CD4-positive, alpha-beta T cell treated with Interleukin-4 for 1 hour (primary cell): Measurements from ENCODE around the gene RPL27.
"Not testable (repeated sequence)": the region's sequence is repeated elsewhere in the genome, so short reads cannot be mapped to it uniquely, and the experiment has no call there.

Experiments used
- DNase-seq, 2 donors: peaks; one replicate each; pipeline ENCODE4 v3.0.0-alpha.2; 2020 to 2022

Gene RPL27

DNA sequence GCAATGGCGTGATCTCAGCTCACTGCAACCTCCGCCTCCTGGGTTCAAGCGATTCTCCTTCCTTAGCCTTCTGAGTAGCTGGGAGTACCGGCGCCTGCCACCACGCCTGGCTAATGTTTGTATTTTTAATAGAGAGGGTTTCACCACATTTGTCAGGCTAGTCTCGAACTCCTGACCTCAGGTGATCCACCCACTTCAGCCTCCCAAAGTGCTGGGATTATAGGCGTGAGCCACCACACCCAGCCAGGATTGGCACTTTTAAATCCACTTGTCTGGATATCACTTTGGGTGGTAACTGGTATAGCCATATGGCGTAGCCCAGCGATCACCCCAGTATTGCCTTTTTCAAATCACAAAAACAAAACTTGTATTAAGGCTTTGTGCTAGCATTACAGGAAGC, 4.3 kb upstream of the RPL27 start:
- not testable (repeated sequence) for DNase-seq

DNA sequence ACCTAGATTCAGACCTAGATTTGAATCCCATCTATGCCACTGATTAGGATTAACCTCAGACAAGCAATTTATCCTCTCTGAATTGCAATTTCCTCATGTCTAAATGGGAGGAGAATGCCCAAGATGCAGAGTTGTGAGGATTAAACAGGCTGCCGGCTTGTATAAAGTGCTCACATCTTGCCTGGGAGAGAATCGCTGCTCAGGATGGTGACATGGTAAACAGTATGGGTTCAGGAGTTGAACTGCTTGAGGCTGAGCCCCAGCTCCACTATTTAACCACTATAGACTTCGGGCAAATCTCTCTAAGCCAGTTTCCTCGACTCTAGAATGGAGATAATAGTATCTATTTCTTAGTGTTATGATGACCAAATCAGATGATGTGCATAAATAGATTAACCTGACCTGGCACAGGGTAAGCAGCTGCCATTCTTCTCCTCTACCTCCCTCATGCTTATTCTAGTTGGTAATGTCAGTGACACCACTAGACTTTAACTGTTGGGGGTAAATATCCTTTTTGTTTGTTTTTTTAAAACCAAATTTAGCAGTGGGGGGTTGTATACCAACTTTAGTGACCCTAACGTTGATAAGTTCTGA, 732 bp upstream of the RPL27 start:
- no peak for DNase-seq

DNA sequence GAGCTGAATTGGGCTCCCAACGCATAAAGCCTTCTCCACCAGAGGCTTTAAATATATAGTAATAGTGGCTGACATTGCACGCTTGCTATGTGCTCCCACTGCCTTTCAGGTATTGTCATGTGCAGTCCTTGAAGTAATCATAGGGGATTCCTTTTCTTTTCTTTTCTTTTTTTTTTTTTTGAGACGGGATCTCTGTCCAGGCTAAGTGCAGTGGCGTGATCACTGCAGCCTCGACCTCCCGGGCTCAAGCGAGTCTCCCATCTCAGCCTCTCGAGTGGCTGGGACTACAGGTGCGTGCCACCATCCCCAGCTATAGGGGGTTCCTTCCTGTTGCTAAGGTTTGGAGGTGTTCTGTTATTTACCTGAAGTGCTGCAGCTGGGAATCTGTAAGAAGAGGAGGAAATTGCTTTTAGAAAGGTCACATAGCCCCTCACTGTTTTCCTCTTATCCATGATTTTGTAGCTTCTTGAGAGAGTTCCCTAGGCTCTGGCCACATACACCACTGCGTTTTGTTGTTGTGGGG, 845 bp downstream of the RPL27 start:
- DNase-seq = no peak

DNA sequence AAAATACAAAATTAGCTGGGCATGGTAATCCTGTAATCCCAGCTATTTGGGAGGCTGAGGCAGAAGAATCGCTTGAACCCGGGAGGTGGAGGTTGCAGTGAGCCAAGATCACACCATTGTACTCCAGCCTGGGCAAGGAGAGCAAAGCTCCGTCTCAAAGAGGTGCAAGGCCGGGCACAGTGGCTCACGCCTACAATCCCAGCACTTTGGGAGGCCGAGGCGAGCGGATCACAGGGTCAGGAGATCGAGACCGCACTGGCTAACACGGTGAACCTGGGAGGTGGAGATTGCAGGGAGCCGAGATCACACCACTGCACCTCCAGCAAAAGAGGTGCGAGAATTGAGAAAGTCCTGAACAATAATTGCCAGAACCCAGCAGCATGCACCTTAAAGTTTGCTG, 2.7 kb downstream of the RPL27 start:
- not testable (repeated sequence) for DNase-seq

DNA sequence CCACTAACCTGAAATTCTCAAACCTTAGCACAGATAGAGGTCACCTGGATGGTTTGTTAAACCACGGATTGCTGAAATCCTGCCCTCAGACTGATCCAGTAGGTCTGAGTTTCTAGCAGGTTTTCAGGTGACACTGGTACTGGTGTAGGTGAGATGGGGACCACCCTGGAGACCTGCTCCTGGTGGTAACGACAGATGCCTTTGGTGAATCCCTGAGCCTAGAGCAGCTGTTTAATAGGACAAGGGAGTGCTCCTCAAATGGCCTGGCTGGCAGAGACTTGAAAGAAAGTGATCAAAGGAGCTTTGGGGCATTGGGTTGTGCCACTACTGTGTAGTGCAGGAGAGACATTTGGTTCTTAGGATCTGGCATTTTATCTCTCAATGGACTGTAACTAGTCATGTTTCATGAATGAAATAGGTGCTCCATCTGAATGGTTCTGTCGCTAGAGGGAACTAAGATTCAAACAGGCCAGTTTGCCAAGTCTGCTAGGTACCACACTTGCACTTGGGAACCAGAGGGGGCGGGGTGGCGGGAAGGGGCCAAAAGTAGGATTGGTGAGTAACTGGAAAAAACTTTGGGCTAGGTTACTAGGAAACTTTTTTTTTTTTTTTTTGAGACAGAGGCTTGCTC, 5.4 kb downstream of the RPL27 start:
- DNase-seq = no peak

DNA sequence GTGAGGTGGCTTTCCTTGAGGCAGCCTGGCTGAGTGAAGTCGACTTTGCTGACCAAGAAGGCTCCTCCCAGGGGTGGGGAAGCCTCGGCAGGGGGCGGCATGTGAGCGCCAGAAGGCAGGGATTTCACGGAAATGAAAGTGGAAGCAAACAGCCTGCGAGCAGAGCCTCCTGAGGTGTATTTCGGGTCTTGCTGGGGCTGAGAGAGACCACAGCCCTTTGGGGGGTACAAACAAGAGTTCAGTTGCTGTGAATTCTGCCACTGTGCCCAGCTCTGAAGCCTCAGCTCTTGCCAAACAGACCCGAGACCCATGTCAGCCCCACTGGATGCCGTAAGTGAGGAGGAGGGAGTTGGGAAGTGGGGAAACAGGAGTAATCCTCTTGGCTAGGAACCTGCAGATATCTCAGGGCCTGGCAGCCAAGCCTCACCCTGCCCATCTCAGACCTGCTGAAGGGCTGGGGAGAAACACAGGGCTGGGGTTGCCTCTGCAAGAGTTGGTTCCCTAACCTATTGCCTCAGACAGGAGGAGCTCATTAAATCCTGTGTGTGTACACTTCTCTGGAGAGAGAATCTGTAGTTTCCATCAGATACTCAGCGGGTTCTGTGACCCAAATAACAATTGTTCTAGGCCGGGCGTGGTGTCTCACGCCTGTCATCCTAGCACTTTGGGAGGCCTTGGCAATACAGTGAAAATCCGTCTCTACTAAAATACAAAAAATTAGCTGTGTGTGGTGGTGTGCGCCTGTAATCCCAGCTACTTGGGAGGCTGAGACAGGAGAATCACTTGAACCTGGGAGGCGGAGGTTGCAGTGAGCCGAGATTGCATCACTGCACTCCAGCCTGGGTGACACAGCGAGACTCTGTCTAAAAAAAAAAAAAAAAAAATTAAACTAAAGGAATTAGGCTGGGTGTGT, 8.7 kb downstream of the RPL27 start, which contains the start of gene IFI35:
TSS of gene IFI35 (plus strand) at position 146 of the 913 bp plus-strand sequence. CDS start at position 310, 164 bp downstream.
- DNase-seq = peak; percentile 87 to 88

DNA sequence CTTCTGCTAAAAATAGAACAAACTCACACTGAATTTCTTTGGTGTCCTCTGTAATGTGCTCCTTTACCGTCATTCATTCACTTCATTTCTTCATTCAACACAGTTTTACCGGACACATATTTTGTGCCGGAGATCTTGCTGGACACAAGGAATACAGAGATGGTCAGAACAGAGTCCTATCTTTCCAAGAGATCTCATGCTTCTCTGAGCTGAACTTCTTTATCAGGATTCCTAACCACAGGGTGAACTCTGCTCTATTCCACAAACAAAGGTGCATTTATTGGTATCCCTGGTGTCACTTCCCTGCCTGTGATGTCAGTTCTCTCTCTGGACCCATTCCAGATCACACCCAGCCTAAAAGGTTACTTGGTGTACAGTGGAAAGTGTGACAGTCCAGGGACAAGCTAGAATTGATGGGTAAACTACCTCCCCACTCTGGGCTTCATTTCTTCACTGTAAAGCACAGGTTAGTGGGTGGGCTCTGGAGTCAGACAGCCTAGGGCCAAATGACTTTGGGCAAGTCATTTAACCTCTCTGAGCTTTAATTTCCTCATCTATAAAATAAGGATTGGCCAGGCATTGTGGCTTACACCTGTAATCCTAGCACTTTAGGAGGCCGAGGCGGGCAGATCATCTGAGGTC, 12.6 kb downstream of the RPL27 start:
- DNase-seq = no peak

DNA sequence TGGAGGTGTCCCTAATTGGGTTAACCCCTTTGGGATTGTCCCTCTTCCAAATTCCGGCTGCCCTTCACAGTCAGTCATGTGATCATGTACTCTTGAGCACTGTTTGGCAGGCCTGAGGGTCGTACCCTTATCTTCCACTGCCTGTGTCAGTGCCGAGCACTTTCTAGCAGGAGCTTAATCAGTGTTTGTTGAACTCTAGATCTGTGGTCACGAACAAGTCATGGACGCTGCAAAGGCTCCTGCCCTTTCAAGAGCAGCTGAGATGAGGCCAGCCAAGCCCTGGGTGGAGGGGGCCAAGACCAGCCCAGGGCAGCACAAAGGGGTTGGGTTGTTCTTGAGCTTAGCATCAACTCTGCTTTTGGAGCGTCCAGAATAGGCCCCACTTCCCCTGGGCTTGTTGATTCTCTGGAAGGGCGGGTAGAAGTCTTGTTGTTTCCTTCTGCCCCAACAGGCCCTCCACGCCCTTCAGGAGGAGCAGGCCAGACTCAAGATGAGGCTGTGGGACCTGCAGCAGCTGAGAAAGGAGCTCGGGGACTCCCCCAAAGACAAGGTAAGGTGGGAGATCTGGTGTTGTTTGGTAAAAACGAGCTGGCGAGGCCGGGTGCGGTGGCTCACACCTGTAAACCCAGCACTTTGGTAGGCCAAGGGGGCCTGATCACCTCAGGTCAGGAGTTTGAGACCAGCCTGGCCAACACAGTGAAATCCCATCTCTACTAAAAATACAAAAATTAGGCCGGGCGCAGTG, 13.7 kb downstream of the RPL27 start:
- DNase-seq = no peak

DNA sequence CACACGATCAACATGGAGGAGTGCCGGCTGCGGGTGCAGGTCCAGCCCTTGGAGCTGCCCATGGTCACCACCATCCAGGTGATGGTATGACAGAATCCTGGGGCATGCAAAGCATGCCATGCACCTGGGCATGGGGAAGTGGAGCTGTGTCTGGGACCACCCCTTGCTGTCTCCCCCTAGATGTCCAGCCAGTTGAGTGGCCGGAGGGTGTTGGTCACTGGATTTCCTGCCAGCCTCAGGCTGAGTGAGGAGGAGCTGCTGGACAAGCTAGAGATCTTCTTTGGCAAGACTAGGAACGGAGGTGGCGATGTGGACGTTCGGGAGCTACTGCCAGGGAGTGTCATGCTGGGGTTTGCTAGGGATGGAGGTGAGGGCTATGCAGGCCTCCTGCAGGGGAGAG, 15.1 kb downstream of the RPL27 start:
- DNase-seq = no peak

DNA sequence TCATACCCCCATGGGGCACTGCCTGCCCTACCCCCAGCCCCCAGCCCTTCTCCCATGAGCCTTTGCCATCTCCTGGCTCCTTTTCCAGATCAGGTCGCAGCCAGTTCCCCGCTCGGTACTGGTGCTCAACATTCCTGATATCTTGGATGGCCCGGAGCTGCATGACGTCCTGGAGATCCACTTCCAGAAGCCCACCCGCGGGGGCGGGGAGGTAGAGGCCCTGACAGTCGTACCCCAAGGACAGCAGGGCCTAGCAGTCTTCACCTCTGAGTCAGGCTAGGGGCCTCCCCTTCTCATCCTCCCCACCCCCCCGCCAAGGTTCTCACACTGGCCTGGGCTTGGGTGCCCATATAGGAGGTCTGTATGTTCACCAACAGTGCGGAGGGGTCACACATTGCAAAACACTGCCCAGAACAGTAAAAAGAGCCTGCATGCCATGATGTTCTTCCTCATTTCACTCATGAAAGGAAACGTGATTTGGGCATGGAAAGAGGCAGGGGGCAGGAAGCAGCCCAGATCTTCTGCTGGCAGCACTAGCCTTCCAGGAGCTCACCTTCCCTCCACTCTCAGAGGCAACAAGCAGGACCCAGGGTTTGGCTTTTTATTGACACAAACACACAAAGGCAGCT, 15.9 kb downstream of the RPL27 start:
- no peak for DNase-seq

DNA sequence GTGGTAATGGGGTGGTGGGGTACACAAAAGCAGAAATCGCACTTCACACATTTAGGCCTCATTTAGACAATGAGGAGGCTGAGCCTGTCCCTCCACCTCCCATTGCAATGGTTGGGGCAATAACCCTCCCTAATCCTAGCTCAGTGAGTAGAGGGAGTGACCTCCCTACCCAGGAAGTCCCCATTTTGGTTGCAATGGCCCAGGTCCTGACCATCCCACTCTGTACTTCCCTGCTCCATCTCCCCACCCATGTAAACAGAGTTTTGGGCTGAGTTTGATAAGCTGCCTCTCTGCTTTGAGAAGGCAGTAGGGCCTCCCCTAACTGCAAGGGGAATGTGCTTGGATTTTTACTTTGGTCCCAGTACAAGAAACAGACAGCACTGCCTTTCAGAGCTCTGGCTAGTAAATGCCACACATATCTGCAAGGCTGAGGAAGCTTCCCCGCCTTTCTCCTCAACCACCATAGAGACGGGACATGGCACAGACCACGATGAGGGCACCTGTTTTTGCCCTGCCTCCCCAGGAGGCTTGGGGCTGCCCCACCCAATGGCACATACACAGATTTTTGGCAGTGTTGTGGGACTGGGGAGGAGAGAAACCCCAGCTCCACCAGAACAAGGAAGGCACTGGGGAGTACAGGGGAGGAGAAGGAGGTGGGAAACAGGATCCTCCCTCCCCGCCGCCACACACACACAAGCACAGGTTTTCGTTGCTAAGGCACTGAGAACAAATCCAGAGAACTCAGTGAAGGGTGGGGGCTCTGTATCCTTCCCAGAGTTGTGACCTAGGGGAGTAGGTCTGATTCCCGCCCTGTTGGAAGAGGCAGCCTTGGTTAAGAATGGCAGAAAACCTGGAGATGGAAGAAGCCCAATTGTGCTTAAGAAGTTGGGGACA, 16.7 kb downstream of the RPL27 start:
- DNase-seq = no peak

DNA sequence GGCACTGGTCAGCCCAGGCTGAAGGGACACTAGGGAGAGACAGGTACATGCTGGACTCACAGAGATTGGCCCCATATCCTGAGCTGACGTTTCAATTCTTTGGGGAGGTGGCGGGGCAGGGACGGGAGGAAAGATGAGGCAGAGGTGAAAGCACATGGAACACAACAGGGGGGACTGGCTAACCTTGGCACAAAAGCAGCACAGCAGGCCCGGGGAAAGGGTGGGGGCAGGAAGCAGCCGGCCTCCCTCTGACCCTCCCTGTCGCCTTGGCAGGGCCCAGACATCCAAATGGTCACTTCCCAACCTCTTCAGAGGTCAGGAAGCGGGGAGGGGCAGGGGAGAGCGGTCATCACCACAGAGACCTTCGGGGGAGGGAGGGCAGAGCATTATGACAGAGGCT, 17.4 kb downstream of the RPL27 start:
- DNase-seq = no peak

DNA sequence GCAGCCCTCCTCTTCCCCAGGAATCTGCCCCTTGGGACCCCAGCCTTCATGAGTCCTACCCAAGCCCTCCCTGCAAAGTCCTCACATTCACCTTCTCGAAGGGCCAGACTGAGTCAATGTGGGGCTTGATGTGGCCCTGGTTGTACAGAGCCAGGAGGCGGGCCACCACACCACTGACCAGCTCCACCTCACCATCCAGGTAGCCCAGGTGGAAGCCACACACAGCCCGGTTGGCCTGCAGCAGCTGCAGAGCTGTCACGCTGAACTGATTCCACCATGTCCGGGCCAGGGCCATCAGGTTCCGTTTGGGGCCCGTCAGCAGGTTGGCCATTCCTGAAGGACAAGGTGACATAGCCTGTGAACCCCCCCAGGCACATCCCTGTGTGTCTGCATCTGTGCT, 18.0 kb downstream of the RPL27 start:
- no peak for DNase-seq

DNA sequence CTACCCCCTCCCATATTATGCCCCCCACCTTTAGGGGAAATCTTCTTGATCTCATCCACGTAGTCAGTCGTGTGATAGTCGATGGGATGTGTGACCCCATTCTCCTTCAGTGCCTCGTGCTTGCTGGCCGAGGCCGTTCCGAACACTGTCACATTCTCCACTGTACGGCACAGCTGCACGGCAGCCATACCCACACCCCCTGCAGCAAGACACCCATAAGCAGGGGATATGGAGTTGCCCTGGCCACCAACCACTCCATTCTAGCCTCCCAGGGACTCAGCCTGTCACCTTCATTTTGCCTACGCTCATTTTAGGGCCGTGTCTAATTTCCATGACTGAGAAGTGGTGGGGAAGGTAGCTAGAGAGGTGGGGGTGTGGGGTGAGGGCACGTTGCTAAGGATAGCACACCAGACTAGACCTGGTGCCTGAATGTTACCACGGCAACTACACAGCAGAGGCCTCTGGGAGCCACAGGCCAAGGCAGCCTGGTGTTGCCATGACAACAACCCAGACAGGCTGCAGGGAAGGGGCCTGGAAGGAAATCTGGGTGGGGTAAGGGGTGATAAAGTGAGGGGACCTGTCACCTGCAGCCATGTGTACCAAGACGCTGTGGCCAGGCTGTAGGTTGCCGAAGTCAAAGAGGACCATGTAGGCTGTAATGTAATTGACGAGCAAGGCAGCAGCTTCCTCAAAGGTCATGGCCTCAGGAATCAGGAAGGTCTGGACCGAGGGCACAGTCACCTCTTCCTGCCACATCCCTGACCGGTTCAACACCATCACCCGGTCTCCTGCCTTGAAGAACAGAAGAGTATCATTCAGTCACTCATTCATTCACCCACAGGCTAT, 20.0 kb downstream of the RPL27 start:
- peak; percentile 55 to 63 for DNase-seq

DNA sequence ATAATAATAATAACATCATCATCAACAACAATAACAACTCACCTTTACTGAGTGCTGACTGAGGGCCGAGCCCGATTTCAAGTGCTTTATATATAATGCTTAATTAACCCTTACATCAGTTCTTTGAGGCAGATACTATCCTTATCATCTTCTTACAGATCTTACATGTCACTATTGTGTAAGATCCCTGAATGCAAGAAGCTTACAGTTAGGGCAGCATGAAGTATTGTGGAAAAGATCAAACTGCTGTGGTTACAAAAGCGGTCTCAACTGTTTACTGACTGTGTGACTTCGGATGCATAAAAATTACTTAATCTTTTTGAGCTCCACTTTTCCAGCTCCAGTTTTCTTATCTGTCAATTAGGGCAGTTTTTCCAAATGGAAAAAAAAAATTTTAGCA, 20.7 kb downstream of the RPL27 start:
- DNase-seq = no peak

DNA sequence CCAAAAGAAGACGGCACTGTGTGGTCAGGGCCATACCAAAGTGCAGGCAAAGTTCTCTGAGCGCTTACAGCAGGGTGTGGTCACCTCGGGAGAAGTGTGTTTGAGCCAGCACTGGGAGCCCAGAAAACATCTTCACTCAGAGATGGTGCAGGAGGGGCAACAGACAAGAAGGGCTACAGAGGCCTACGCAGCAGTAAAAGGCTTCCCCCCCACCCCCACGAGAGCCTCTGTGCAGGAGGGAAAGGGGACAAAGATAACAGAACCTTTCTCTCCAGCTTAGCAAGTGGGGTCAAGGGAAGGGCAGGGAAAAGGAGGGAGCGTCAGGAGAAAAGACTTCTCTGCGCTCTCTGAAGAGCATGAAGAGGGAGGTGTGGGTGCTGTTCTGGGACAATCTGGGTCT, 21.2 kb downstream of the RPL27 start:
- DNase-seq = no peak

DNA sequence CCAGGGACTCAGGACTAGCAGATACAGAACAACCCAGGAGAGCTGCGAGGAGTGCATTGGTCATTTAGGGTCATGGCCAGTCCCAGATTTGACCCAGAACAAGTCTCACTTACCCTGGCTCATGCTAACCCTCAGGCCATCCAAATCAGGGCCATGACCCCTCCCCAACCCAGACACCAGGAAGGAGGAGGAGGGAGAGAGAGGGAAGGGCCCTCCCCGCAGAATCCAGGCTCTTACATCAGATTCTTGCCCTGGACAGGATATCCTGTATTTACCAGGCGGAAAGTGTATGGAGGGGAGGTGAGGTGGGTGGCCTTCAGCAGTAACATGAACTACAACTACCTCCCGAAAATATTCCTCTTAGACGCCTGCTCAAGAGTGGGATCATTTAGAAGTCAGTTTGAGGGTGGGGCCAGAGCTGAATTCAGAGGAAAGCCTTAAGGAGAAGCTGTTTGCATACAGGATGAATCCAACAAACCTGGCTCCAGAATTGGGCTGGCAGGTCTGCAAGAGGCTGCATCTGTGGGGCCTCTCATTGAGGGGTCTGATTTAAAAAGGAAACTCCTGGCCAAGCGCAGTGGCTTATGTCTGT, 21.9 kb downstream of the RPL27 start:
- no peak for DNase-seq

DNA sequence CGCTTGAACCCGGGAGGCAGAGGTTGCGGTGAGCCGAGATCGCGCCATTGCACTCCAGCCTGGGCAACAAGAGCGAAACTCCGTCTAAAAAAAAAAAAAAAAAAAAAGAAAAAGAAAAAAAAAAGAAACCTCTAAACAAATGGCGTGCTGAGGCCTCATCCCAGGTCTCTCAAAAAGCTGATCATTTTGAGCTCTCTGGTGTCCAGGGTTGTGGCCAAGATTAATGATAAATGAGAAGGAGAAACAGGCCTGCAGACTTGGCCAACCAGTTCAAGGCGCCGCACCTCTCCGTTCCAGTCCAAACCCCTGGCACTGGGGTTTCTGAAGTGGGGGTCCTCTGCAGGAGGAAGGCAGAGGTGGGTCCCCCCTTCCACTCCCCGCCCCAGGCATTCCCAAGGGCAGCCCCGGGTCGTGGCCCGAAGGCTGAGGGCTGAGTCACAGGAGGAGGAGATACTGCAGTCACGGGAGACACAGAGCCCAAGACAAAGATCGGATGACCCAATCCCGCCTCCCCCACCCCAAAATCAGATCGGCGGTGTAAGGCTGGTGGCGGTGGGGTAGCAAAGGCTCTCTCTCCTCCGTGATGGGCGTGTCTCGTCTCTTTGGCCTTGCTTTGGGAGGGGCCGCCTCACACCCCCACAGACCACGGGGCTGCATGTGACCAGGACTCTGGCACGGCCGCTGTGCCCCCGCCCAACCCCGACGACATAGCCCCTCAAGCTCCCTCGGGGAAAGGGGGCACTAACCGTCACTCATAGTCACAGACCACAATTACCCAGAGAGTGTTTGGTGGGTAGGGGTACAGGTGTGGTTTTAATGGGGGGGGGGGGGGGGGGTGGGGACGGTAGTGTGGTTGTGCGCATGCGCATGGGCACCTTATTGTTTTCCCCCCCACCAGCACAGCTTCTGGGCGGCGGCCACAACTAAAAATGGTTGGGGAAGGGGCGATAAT, 22.8 kb downstream of the RPL27 start:
- DNase-seq = peak; percentile 39 to 41
